ENCODE results near the gene CACNA1C.

CACNA1C gene

GRCh38 chr12:2138871-2139308 lies 86.1 kb downstream of the CACNA1C start:
- DNase-seq (ENCODE audit: low read depth) = no peak
- no peak overlapping the region for H3K4me3 ChIP-seq (ENCODE audit: low read length)
- TF ChIP-seq CTCF (IDR thresholded peaks at IDR 0.05; ENCODE audit: insufficient read depth, low read depth, low read length, missing control alignments) = no peak

GRCh38 chr12:2139651-2140050 lies 86.9 kb downstream of the CACNA1C start:
- TF ChIP-seq CTCF (IDR thresholded peaks at IDR 0.05; ENCODE audit: insufficient read depth, low read depth, low read length, missing control alignments) = no peak
- H3K4me3 ChIP-seq (ENCODE audit: low read length) = no peak overlapping the region
- no peak for DNase-seq (ENCODE audit: low read depth)

GRCh38 chr12:2140858-2141519 lies 88.2 kb downstream of the CACNA1C start:
- DNase-seq (ENCODE audit: low read depth) = no peak
- H3K4me3 ChIP-seq (ENCODE audit: low read length) = no peak overlapping the region
- TF ChIP-seq CTCF (IDR thresholded peaks at IDR 0.05; ENCODE audit: insufficient read depth, low read depth, low read length, missing control alignments) = no peak

- TF ChIP-seq CTCF (IDR thresholded peaks at IDR 0.05; ENCODE audit: insufficient read depth, low read depth, low read length, missing control alignments) = no peak
- DNase-seq (ENCODE audit: low read depth) = no peak
- no peak overlapping the region for H3K4me3 ChIP-seq (ENCODE audit: low read length)
These were observed 89.3 kb downstream of the CACNA1C start for GRCh38 chr12:2142068-2142467.

- no peak overlapping the region for H3K4me3 ChIP-seq (ENCODE audit: low read length)
- no peak for TF ChIP-seq CTCF (IDR thresholded peaks at IDR 0.05; ENCODE audit: insufficient read depth, low read depth, low read length, missing control alignments)
- DNase-seq (ENCODE audit: low read depth) = no peak
These were observed 92.2 kb downstream of the CACNA1C start for GRCh38 chr12:2144951-2145350.

GRCh38 chr12:2145433-2145998 lies 92.7 kb downstream of the CACNA1C start:
- no peak for DNase-seq (ENCODE audit: low read depth)
- no peak overlapping the region for H3K4me3 ChIP-seq (ENCODE audit: low read length)
- no peak for TF ChIP-seq CTCF (IDR thresholded peaks at IDR 0.05; ENCODE audit: insufficient read depth, low read depth, low read length, missing control alignments)

GRCh38 chr12:2147335-2147734 lies 94.5 kb downstream of the CACNA1C start:
- H3K4me3 ChIP-seq (ENCODE audit: low read length) = no peak overlapping the region
- no peak for DNase-seq (ENCODE audit: low read depth)
- no peak for TF ChIP-seq CTCF (IDR thresholded peaks at IDR 0.05; ENCODE audit: insufficient read depth, low read depth, low read length, missing control alignments)

All from epithelial cell of esophagus (primary cell).